GM12878 (cell line): ENCODE measurements around the gene SEC23IP. TPM values are rescaled to one million over a fixed set of nuclear protein-coding genes. Genes with fewer than 3 reads are reported as not detected.

Experiments
- BCL3 ChIP-seq: IDR thresholded peaks from 2 replicates; pipeline ENCODE4 v1.6.1; 2011; ENCODE audit warnings: borderline replicate concordance, low read depth, mild to moderate bottlenecking, moderate library complexity, low read length; ENCODE audit not compliant: insufficient read depth, poor library complexity, severe bottlenecking
- CBX3 ChIP-seq: fragments of 200-600 bp; sonication (generic); IDR thresholded peaks from 2 replicates; pipeline ENCODE4 v1.6.1; 2016; ENCODE audit warnings: low read depth, borderline replicate concordance
- CHD1 ChIP-seq: IDR thresholded peaks from 2 replicates; pipeline ENCODE4 v1.6.1; 2012; ENCODE audit warnings: low read depth, low read length, improper control_type of control experiment
- EGR1 ChIP-seq, 2 experiments: IDR thresholded peaks; 1 replicate in 1 of 2; 2 replicates in 1 of 2; pipeline ENCODE4 v1.6.1; 2011 to 2012; ENCODE audit warnings: low read depth in 2 of 2, low read length in 2 of 2, borderline replicate concordance in 1 of 2, mild to moderate bottlenecking in 1 of 2, moderate library complexity in 1 of 2
- FOS ChIP-seq: IDR thresholded peaks from 3 replicates; pipeline ENCODE4 v1.6.1; 2011; ENCODE audit warnings: borderline replicate concordance; ENCODE audit not compliant: insufficient read length; ENCODE audit errors: extremely low read depth
- GABPA ChIP-seq: IDR thresholded peaks from 2 replicates; pipeline ENCODE4 v1.6.1; 2014; ENCODE audit warnings: antibody characterized with exemption, low read depth, mild to moderate bottlenecking, inconsistent platforms
- HCFC1 ChIP-seq: fragments of 150-350 bp; IDR thresholded peaks from 2 replicates; pipeline ENCODE4 v1.6.1; 2014; ENCODE audit warnings: low read length
- IKZF2 ChIP-seq, 2 experiments: fragments of 450-650 bp; IDR thresholded peaks; 2 replicates each; pipeline ENCODE4 v1.6.1; 2017; ENCODE audit warnings: mild to moderate bottlenecking in 2 of 2, moderate library complexity in 2 of 2
- IRF3 ChIP-seq: fragments of 450-650 bp; IDR thresholded peaks from 2 replicates; pipeline ENCODE4 v1.6.1; 2014; ENCODE audit warnings: mild to moderate bottlenecking
- IRF5 ChIP-seq: fragments of 450-650 bp; IDR thresholded peaks from 2 replicates; pipeline ENCODE4 v1.6.1; 2017; ENCODE audit warnings: borderline replicate concordance
- KAT2A ChIP-seq: conservative IDR thresholded peaks from 2 replicates; pipeline ENCODE4 v1.6.1; 2011; ENCODE audit warnings: low read depth, low read length; ENCODE audit not compliant: control insufficient read depth
- MEF2A ChIP-seq: IDR thresholded peaks from 2 replicates; pipeline ENCODE4 v1.6.1; 2011; ENCODE audit warnings: low read depth, mild to moderate bottlenecking, low read length, moderate library complexity; ENCODE audit not compliant: insufficient read depth
- MYC ChIP-seq: IDR thresholded peaks from 2 replicates; pipeline ENCODE4 v1.6.1; 2011; ENCODE audit warnings: mild to moderate bottlenecking, low read length, moderate library complexity, inconsistent platforms; ENCODE audit not compliant: insufficient read depth, insufficient replicate concordance, insufficient read length, severe bottlenecking
- NR2F1 ChIP-seq: fragments of 450-650 bp; conservative IDR thresholded peaks from 2 replicates; pipeline ENCODE4 v1.6.1; 2017; ENCODE audit warnings: mild to moderate bottlenecking
- NRF1 ChIP-seq: conservative IDR thresholded peaks from 2 replicates; pipeline ENCODE4 v1.6.1; 2011; ENCODE audit warnings: mild to moderate bottlenecking, low read depth, low read length, improper control_type of control experiment
- PAX8 ChIP-seq: fragments of 450-650 bp; IDR thresholded peaks from 2 replicates; pipeline ENCODE4 v1.6.1; 2017; ENCODE audit warnings: mild to moderate bottlenecking, moderate library complexity
- STAT3 ChIP-seq: IDR thresholded peaks from 2 replicates; pipeline ENCODE4 v1.6.1; 2011; ENCODE audit warnings: low read depth, low read length, improper control_type of control experiment
- USF1 ChIP-seq: IDR thresholded peaks from 2 replicates; pipeline ENCODE4 v1.6.1; 2011; ENCODE audit warnings: borderline replicate concordance, low read depth, mild to moderate bottlenecking, moderate library complexity, mixed read lengths, low read length; ENCODE audit not compliant: insufficient read depth; ENCODE audit errors: extremely low read length
- ZNF687 ChIP-seq: fragments of 450-650 bp; IDR thresholded peaks from 2 replicates; pipeline ENCODE4 v1.6.1; 2017; ENCODE audit warnings: mild to moderate bottlenecking, moderate library complexity
- polyA plus RNA-seq, 11 experiments: library from polyadenylated mRNA; depleted of rRNA in 4 of 11; unstranded in 6 of 11; stranded (reverse) in 5 of 11; fragments of >200 nt; fragmentation: Nextera tagmentation in 4 of 11; fragmentation: Illumina TruSeq in 1 of 11; extraction: Ambion mirVana in 4 of 11; extraction: Trizol in 1 of 11; gene quantifications; 1 replicate in 1 of 11; 2 replicates in 10 of 11; pipeline versions ENCODE4 v1.2.1 to v1.2.3, GENCODE V29; 2011 to 2016; ENCODE audit warnings: inconsistent platforms in 2 of 11, missing spikeins in 2 of 11, low read depth in 1 of 11
- total RNA-seq, 4 experiments: library from RNA; depleted of rRNA in 3 of 4; stranded (reverse); fragments of >200 nt in 3 of 4; fragmentation: Illumina TruSeq in 1 of 4; extraction: Trizol in 1 of 4; gene quantifications; 2 replicates each; pipeline versions ENCODE4 v1.2.1 to v1.2.3, GENCODE V29; 2013 to 2021

The SEC23IP gene
- total and polyA plus RNA-seq, 10 of the 15 experiments (the other 5 are each of a cell fraction or from before 2014, with no cell fraction given): 15.1 to 82.5 (median 36.0) TPM

GRCh38 chr10:119892188-119893065, at the start of gene SEC23IP (continued):
- TF ChIP-seq IRF5 (no peak), NRF1 (peak; percentile 88), BCL3 (no peak), PAX8 (peak; percentile 53; the same call in 1 of the 2 replicates), USF1 (peak; percentile 97), EGR1 (IDR thresholded peaks at IDR 0.05; ENCODE audit: borderline replicate concordance in 1 of 2, low read depth in 2 of 2, low read length in 2 of 2) (peak in 1 of 2 experiments; percentile 91; a peak in 2 of 3 replicates), HCFC1 (peak; percentile 85), IKZF2 (IDR thresholded peaks at IDR 0.05) (peak; percentile 92), ZNF687 (peak; percentile 73; the same call in 1 of the 2 replicates), FOS (no peak), MYC (peak; percentile 36), IRF3 (peak; percentile 33; the same call in 1 of the 2 replicates), MEF2A (no peak), KAT2A (no peak), CHD1 (0 out of 2 replicates have a peak, but pooled peaks have one; percentile 83), GABPA (peak; percentile 91), STAT3 (no peak), NR2F1 (peak; percentile 64), CBX3 (no peak)
